GM23338 (cell line): ENCODE data around the gene SDC3. TPM values are rescaled to one million over a fixed set of nuclear protein-coding genes. Genes with fewer than 3 reads are reported as not detected.

Source experiments
- ATAC-seq: fragments of 200-7000 bp; cut with Tn5 transposase; 3 replicates; pipeline ENCODE4 v1.9.1; 2020
- DNase-seq: peaks from one replicate; pipeline ENCODE4 v3.0.0-alpha.2; 2015; ENCODE audit warnings: low spot score
- H2AFZ ChIP-seq: fragments of 200-600 bp; sonication (generic); 2 replicates; pipeline ENCODE4 v1.8.0; 2016; ENCODE audit warnings: antibody characterized with exemption, mild to moderate bottlenecking, moderate library complexity
- H3F3A ChIP-seq: fragments of 200-600 bp; sonication (generic); replicated peaks from 2 replicates; pipeline ENCODE4 v1.8.0; 2017; ENCODE audit warnings: antibody characterized with exemption, mixed run types, low read depth
- H3K27ac ChIP-seq: fragments of 200-600 bp; sonication (generic); 2 replicates; pipeline ENCODE4 v1.6.1; 2016; ENCODE audit warnings: low read depth
- H3K27me3 ChIP-seq: fragments of 200-600 bp; sonication (generic); 2 replicates; pipeline ENCODE4 v1.8.0; 2016; ENCODE audit warnings: mild to moderate bottlenecking, mixed run types, moderate library complexity; ENCODE audit not compliant: insufficient read depth
- H3K36me3 ChIP-seq: fragments of 200-600 bp; sonication (generic); 2 replicates; pipeline ENCODE4 v1.8.0; 2016; ENCODE audit warnings: mild to moderate bottlenecking; ENCODE audit not compliant: insufficient read depth
- H3K4me1 ChIP-seq: fragments of 200-600 bp; sonication (generic); 2 replicates; pipeline ENCODE4 v1.8.0; 2016; ENCODE audit warnings: mild to moderate bottlenecking, moderate library complexity; ENCODE audit not compliant: insufficient read depth
- H3K4me2 ChIP-seq: fragments of 200-600 bp; sonication (generic); 2 replicates; pipeline ENCODE4 v1.7.1; 2017; ENCODE audit warnings: mixed run types
- H3K4me3 ChIP-seq: fragments of 200-600 bp; sonication (generic); 2 replicates; pipeline ENCODE4 v1.6.1; 2016; ENCODE audit warnings: mixed run types
- H3K79me2 ChIP-seq: fragments of 200-600 bp; sonication (generic); replicated peaks from 2 replicates; pipeline ENCODE4 v1.8.0; 2017; ENCODE audit warnings: mild to moderate bottlenecking; ENCODE audit not compliant: insufficient read depth
- H3K9me2 ChIP-seq: fragments of 200-600 bp; sonication (generic); 2 replicates; pipeline ENCODE4 v1.8.0; 2017; ENCODE audit not compliant: insufficient read depth
- H4K20me1 ChIP-seq: fragments of 200-600 bp; sonication (generic); replicated peaks from 2 replicates; pipeline ENCODE4 v1.8.0; 2017; ENCODE audit warnings: mild to moderate bottlenecking; ENCODE audit not compliant: insufficient read depth
- H3K27ac Mint-ChIP-seq: 2 replicates; pipeline ENCODE4 v1.8.0; 2020; ENCODE audit warnings: inconsistent platforms, mild to moderate bottlenecking, moderate library complexity, mixed read lengths
- H3K27me3 Mint-ChIP-seq: 3 replicates; pipeline ENCODE4 v1.8.0; 2022; ENCODE audit warnings: low read depth, mild to moderate bottlenecking, moderate library complexity, mixed read lengths, inconsistent platforms; ENCODE audit not compliant: insufficient read depth, poor library complexity
- H3K36me3 Mint-ChIP-seq: 3 replicates; pipeline ENCODE4 v1.8.0; 2021; ENCODE audit warnings: low read depth, mild to moderate bottlenecking, inconsistent platforms, moderate library complexity, mixed read lengths
- H3K4me1 Mint-ChIP-seq: 3 replicates; pipeline ENCODE4 v1.8.0; 2020; ENCODE audit warnings: mild to moderate bottlenecking, inconsistent platforms, mixed read lengths
- H3K4me3 Mint-ChIP-seq: 3 replicates; pipeline ENCODE4 v1.8.0; 2021; ENCODE audit warnings: moderate library complexity, mild to moderate bottlenecking, inconsistent platforms, mixed read lengths
- H3K9me3 Mint-ChIP-seq: 3 replicates; pipeline ENCODE4 v1.8.0; 2020; ENCODE audit warnings: moderate library complexity, mild to moderate bottlenecking, inconsistent platforms, mixed read lengths
- NANOG ChIP-seq: IDR thresholded peaks from 2 replicates; pipeline ENCODE4 v1.6.1; 2016; ENCODE audit warnings: antibody characterized with exemption, borderline replicate concordance
- ZNF331 ChIP-seq: fragments of 250-450 bp; sonication (Bioruptor Pico); IDR thresholded peaks from 2 replicates; pipeline ENCODE4 v1.5.0; 2020; ENCODE audit warnings: low read depth, mild to moderate bottlenecking, moderate library complexity
- polyA plus RNA-seq: library from polyadenylated mRNA; unstranded; fragments of >200 nt; fragmentation: Nextera tagmentation; extraction: Ambion mirVana; gene quantifications from 2 replicates; pipeline ENCODE4 v1.2.1, GENCODE V29; 2016
- total RNA-seq: library from RNA; depleted of rRNA; stranded (reverse); fragments of >200 nt; shearing (Covaris generic); gene quantifications from 2 replicates; pipeline ENCODE4 v1.2.3, GENCODE V29; 2014
- TF ChIP-seq, protein P1 (sequence below): fragments of 250-450 bp; sonication (Bioruptor Pico); IDR thresholded peaks from 2 replicates; pipeline ENCODE4 v1.5.0; 2020; ENCODE audit warnings: mild to moderate bottlenecking, moderate library complexity

Gene SDC3
- total and polyA plus RNA-seq, 2 experiments from 2014 or later: 5.2 to 29.7 TPM

DNA sequence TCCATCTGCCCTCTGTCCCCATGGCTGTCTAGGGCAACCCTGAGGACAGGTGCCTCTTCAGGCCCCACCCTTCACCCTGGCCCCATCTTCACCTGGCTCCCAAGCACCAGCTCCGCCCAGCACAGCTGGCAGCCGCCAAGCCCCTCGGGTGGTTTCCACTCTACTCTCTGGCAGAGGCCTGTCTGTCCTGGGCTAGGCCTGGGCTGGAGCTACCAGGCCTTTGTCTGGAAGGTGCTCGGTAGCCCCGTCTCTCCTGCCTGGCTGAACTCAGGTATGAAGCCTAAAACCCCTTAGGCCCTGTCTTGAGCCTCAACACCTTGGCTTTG lies 17.4 kb downstream of the SDC3 start:
- H3K36me3 ChIP-seq: no peaks in the 10 kb centered on the region
- TF ChIP-seq ZNF331 (no peak), NANOG (no peak)
- TF ChIP-seq, protein P1, sequence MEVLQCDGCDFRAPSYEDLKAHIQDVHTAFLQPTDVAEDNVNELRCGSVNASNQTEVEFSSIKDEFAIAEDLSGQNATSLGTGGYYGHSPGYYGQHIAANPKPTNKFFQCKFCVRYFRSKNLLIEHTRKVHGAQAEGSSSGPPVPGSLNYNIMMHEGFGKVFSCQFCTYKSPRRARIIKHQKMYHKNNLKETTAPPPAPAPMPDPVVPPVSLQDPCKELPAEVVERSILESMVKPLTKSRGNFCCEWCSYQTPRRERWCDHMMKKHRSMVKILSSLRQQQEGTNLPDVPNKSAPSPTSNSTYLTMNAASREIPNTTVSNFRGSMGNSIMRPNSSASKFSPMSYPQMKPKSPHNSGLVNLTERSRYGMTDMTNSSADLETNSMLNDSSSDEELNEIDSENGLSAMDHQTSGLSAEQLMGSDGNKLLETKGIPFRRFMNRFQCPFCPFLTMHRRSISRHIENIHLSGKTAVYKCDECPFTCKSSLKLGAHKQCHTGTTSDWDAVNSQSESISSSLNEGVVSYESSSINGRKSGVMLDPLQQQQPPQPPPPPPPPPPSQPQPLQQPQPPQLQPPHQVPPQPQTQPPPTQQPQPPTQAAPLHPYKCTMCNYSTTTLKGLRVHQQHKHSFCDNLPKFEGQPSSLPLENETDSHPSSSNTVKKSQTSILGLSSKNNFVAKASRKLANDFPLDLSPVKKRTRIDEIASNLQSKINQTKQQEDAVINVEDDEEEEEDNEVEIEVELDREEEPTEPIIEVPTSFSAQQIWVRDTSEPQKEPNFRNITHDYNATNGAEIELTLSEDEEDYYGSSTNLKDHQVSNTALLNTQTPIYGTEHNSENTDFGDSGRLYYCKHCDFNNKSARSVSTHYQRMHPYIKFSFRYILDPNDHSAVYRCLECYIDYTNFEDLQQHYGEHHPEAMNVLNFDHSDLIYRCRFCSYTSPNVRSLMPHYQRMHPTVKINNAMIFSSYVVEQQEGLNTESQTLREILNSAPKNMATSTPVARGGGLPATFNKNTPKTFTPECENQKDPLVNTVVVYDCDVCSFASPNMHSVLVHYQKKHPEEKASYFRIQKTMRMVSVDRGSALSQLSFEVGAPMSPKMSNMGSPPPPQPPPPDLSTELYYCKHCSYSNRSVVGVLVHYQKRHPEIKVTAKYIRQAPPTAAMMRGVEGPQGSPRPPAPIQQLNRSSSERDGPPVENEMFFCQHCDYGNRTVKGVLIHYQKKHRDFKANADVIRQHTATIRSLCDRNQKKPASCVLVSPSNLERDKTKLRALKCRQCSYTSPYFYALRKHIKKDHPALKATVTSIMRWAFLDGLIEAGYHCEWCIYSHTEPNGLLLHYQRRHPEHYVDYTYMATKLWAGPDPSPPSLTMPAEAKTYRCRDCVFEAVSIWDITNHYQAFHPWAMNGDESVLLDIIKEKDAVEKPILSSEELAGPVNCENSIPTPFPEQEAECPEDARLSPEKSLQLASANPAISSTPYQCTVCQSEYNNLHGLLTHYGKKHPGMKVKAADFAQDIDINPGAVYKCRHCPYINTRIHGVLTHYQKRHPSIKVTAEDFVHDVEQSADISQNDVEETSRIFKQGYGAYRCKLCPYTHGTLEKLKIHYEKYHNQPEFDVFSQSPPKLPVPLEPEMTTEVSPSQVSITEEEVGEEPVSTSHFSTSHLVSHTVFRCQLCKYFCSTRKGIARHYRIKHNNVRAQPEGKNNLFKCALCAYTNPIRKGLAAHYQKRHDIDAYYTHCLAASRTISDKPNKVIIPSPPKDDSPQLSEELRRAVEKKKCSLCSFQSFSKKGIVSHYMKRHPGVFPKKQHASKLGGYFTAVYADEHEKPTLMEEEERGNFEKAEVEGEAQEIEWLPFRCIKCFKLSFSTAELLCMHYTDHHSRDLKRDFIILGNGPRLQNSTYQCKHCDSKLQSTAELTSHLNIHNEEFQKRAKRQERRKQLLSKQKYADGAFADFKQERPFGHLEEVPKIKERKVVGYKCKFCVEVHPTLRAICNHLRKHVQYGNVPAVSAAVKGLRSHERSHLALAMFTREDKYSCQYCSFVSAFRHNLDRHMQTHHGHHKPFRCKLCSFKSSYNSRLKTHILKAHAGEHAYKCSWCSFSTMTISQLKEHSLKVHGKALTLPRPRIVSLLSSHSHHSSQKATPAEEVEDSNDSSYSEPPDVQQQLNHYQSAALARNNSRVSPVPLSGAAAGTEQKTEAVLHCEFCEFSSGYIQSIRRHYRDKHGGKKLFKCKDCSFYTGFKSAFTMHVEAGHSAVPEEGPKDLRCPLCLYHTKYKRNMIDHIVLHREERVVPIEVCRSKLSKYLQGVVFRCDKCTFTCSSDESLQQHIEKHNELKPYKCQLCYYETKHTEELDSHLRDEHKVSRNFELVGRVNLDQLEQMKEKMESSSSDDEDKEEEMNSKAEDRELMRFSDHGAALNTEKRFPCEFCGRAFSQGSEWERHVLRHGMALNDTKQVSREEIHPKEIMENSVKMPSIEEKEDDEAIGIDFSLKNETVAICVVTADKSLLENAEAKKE (CRISPR knock-in tag): no peak
- no peaks in the 10 kb centered on the region for H3K79me2 ChIP-seq
- Mint-ChIP-seq H3K4me3 (no peak overlapping the region), H3K4me1 (peaks cover 41% of the 10 kb centered on the region), H3K36me3 (no peaks in the 10 kb centered on the region), H3K27me3 (peaks cover 3% of the 10 kb centered on the region), H3K27ac (no peak overlapping the region), H3K9me3 (no peaks in the 10 kb centered on the region)
- H3K4me2 ChIP-seq: no peak overlapping the region
- H3K27me3 ChIP-seq: no peaks in the 10 kb centered on the region
- no peak for DNase-seq
- H2AFZ ChIP-seq: no peak overlapping the region
- H3K4me1 ChIP-seq: peaks cover 16% of the 10 kb centered on the region
- no peak for ATAC-seq
- H3K4me3 ChIP-seq: no peak overlapping the region
- H3F3A ChIP-seq: no peaks in the 10 kb centered on the region
- H3K27ac ChIP-seq: no peak overlapping the region
- no peaks in the 10 kb centered on the region for H3K9me2 ChIP-seq
- H4K20me1 ChIP-seq: peaks cover 2% of the 10 kb centered on the region; the same call in 1 of the 2 replicates

DNA sequence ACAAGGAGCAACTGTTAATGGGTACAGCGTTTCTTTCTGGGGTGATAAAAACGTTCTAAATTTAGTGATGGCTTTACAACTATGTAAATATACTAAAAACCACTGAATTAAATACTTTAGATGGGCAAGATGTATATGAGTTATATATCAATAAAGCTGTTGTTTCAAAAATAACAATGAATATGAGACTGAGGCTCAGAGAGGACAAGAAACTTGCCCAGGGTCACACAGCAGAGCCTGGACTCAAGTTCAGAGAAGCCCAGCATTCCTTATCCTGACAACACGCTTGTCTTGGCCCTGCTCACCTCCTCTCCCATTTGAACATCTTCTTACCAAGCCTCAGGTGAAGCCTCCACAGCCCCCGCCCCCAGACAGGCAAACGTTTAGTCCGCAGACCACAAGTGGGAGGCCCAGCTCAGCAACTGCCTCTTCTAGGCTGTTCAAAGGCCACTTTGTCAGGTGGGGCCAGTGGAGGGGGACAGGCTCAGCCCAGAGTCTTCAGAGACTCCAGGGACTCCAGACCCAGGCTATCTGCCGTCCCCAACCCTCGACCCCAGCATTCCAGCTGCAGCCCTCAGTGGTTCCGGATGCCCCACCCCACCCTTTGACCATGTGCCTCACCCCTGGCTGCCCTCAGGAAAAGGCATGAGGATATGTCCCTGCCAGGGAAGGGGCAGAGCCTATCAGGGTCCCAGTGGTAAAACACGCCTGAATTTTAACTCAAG lies 17.9 kb downstream of the SDC3 start:
- Histone ChIP-seq H3K9me2 (no peaks in the 10 kb centered on the region), H3K36me3 (no peaks in the 10 kb centered on the region), H3K27me3 (no peaks in the 10 kb centered on the region), H3K4me2 (no peak overlapping the region), H2AFZ (no peak overlapping the region), H3K27ac (no peak overlapping the region), H3K4me3 (no peak overlapping the region), H3K4me1 (peaks cover 13% of the 10 kb centered on the region), H4K20me1 (peaks cover 2% of the 10 kb centered on the region; the same call in 1 of the 2 replicates), H3K79me2 (no peaks in the 10 kb centered on the region), H3F3A (no peaks in the 10 kb centered on the region)
- H3K9me3 Mint-ChIP-seq: no peaks in the 10 kb centered on the region
- DNase-seq (no peak), ATAC-seq (no peak)
- no peak overlapping the region for H3K4me3 Mint-ChIP-seq
- H3K4me1 Mint-ChIP-seq: peaks cover 40% of the 10 kb centered on the region
- H3K27me3 Mint-ChIP-seq: peaks cover 5% of the 10 kb centered on the region
- no peak overlapping the region for H3K27ac Mint-ChIP-seq
- H3K36me3 Mint-ChIP-seq: no peaks in the 10 kb centered on the region
- TF ChIP-seq, protein P1 (CRISPR knock-in tag): no peak
